ENCODE results near the gene SLC38A6.

GRCh38 chr14:60984196-60984595, 3.2 kb downstream of the SLC38A6 start:
- no peak for TF ChIP-seq CTCF (IDR thresholded peaks at IDR 0.05)
- no peak for TF ChIP-seq ZFX (IDR thresholded peaks at IDR 0.05; ENCODE audit: borderline replicate concordance)
